Measurements from ENCODE around the gene TIMM10. TPM values are rescaled to one million over a fixed set of nuclear protein-coding genes. Genes with fewer than 3 reads are reported as not detected.

TIMM10 gene
- total RNA-seq, 4 donors from 2014 or later: 33.0 to 47.3 (median 38.7) TPM

- peaks cover 0 to 41% (median 17%) of the 10 kb centered on the region in 3 donors for H3K4me1 ChIP-seq
- H3K4me3 ChIP-seq: no peak overlapping the region
- 90 to 93% methylated on average over 2 to 11 of the region's 15 CpGs for WGBS, 2 donors
- TF ChIP-seq POLR2A (IDR thresholded peaks at IDR 0.05): no peak
- TF ChIP-seq CTCF (IDR thresholded peaks at IDR 0.05): no peak
- intact Hi-C loops (cut with DNase I): no loop called here
- no peaks in the 10 kb centered on the region for H3K9me3 ChIP-seq
- peaks cover 0 to 8% (median 0%) of the 10 kb centered on the region in 3 donors for H3K36me3 ChIP-seq
- DNase-seq: no peak
- peak overlapping the region in 3 of 4 donors; percentile 78 to 87 (median 82) for H3K27ac ChIP-seq
- no peaks in the 10 kb centered on the region for H3K27me3 ChIP-seq
Measured at GRCh38 chr11:57500926-57501325, 29.6 kb downstream of the TIMM10 start.

DNA sequence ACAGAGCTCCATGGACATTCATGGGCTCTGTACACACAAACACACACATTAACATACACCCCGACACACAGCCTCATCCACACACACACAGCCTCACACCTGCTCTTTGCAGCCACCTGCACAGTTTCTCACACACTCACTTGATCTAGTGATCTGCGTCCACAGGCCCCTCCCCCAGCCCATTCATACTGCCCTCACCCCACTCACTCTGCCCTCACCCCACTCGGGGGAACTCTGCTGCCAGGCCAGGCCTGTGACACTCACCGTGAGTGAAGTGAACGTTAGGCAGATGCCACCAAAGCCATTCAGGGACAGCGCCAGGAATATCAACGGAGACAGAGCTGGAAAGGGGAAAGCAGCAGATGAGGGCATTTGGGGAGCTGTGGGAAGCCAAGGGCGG lies 30.0 kb downstream of the TIMM10 start:
- no peak for DNase-seq
- WGBS, 2 donors: 90 to 91% methylated on average over 5 of the region's 8 CpGs
- H3K36me3 ChIP-seq: peaks cover 0 to 12% (median 0%) of the 10 kb centered on the region in 3 donors
- H3K4me3 ChIP-seq: no peak overlapping the region
- intact Hi-C loops (cut with DNase I): no loop called here
- H3K27ac ChIP-seq: peak overlapping the region; percentile 35 to 87 (median 80)
- H3K4me1 ChIP-seq: peaks cover 0 to 41% (median 17%) of the 10 kb centered on the region in 3 donors
- H3K9me3 ChIP-seq: no peaks in the 10 kb centered on the region
- TF ChIP-seq CTCF (IDR thresholded peaks at IDR 0.05): no peak
- no peak for TF ChIP-seq POLR2A (IDR thresholded peaks at IDR 0.05)
- no peaks in the 10 kb centered on the region for H3K27me3 ChIP-seq

- intact Hi-C loops (cut with DNase I): no loop called here
- Histone ChIP-seq H3K9me3 (no peaks in the 10 kb centered on the region), H3K27ac (peak overlapping the region; percentile 35 to 87 (median 80)), H3K36me3 (peaks cover 0 to 16% (median 0%) of the 10 kb centered on the region in 3 donors), H3K4me3 (peak overlapping the region; percentile 6 to 59 (median 38)), H3K27me3 (no peaks in the 10 kb centered on the region), H3K4me1 (peaks cover 0 to 41% (median 17%) of the 10 kb centered on the region in 3 donors)
- 34 to 52% methylated on average over 12 of the region's 12 CpGs for WGBS, 2 donors
- no peak for DNase-seq
- TF ChIP-seq POLR2A (IDR thresholded peaks at IDR 0.05) (no peak), CTCF (IDR thresholded peaks at IDR 0.05) (no peak)
Measured at GRCh38 chr11:57499983-57500461, 30.5 kb downstream of the TIMM10 start.

GRCh38 chr11:57499413-57499982 lies 31.1 kb downstream of the TIMM10 start:
- Histone ChIP-seq H3K27me3 (no peaks in the 10 kb centered on the region), H3K27ac (peak overlapping the region; percentile 35 to 87 (median 80)), H3K4me1 (peaks cover 0 to 41% (median 17%) of the 10 kb centered on the region in 3 donors), H3K36me3 (peaks cover 0 to 16% (median 0%) of the 10 kb centered on the region in 3 donors), H3K4me3 (peak overlapping the region; percentile 6 to 59 (median 38)), H3K9me3 (no peaks in the 10 kb centered on the region)
- peak; percentile 36 for DNase-seq
- TF ChIP-seq POLR2A (IDR thresholded peaks at IDR 0.05) (no peak), CTCF (IDR thresholded peaks at IDR 0.05) (peak in 2 of 6 experiments; percentile 13 to 14)
- intact Hi-C loops (cut with DNase I): no loop called here
- WGBS, 2 donors: 4 to 17% methylated on average over 13 to 18 of the region's 35 CpGs

- H3K4me3 ChIP-seq: no peak overlapping the region
- intact Hi-C loops (cut with DNase I): no loop called here
- 75 to 88% methylated on average over 5 of the region's 6 CpGs for WGBS, 2 donors
Measured at GRCh38 chr11:57498540-57498939, 32.0 kb downstream of the TIMM10 start.

More at GRCh38 chr11:57498540-57498939, 32.0 kb downstream of the TIMM10 start:
- no peaks in the 10 kb centered on the region for H3K27me3 ChIP-seq
- no peak for DNase-seq
- H3K27ac ChIP-seq: peak overlapping the region in 3 of 4 donors; percentile 78 to 87 (median 82)
- H3K4me1 ChIP-seq: peaks cover 0 to 41% (median 17%) of the 10 kb centered on the region in 3 donors
- H3K9me3 ChIP-seq: no peaks in the 10 kb centered on the region
- peaks cover 0 to 16% (median 0%) of the 10 kb centered on the region in 3 donors for H3K36me3 ChIP-seq
- TF ChIP-seq POLR2A (IDR thresholded peaks at IDR 0.05) (no peak), CTCF (IDR thresholded peaks at IDR 0.05) (no peak)
